ENCODE data around the gene POTEF. TPM values are rescaled to one million over a fixed set of nuclear protein-coding genes. Genes with fewer than 3 reads are reported as not detected.

The POTEF gene
- total RNA-seq, 1 donor, result not detected

Small RNAs within 50 kb of the gene (small RNA-seq; reads per million reads assigned to genes)
- gene AC018865.2 (not detected), gene RNU6-1049P (not detected)

Other genes with a start within 250 kb of the POTEF start
- not detected in 2 replicates for gene RAB6C, start 149.6 kb downstream of the POTEF start, total RNA-seq (ENCODE audit: low replicate concordance)
- gene CCDC74B, start 15.9 kb upstream of the POTEF start, total RNA-seq (ENCODE audit: low replicate concordance), result 9.7 and 12.2 TPM in 2 replicates
- 17.6 and 22.5 TPM in 2 replicates for gene SMPD4, start 52.4 kb upstream of the POTEF start, total RNA-seq (ENCODE audit: low replicate concordance)
- 90.5 and 137 TPM in 2 replicates for gene MZT2B, start 53.0 kb upstream of the POTEF start, total RNA-seq (ENCODE audit: low replicate concordance)
- not detected in 2 replicates for gene TUBA3E, start 69.2 kb upstream of the POTEF start, total RNA-seq (ENCODE audit: low replicate concordance)
- 59.0 and 66.1 TPM in 2 replicates for gene IMP4, start 213.7 kb upstream of the POTEF start, total RNA-seq (ENCODE audit: low replicate concordance)
- gene PTPN18, start 226.8 kb upstream of the POTEF start, total RNA-seq (ENCODE audit: low replicate concordance), result 22.2 and 25.8 TPM in 2 replicates

Data from fibroblast of the aortic adventitia (primary cell).